Breast epithelium (tissue), 4 donors: ENCODE data around the gene RREB1. TPM values are rescaled to one million over a fixed set of nuclear protein-coding genes. Genes with fewer than 3 reads are reported as not detected.

Experiments used
- DNase-seq, 2 donors: peaks; one replicate each; pipeline ENCODE4 v3.0.0-alpha.2; 2019; ENCODE audit warnings: low spot score in 2 of 2
- H3K27ac ChIP-seq, 2 donors: fragments of 200-600 bp; sonication (generic) in 1 of 2; one replicate each; pipeline ENCODE4 v1.5.1; 2016 to 2019; ENCODE audit warnings: mild to moderate bottlenecking in 1 of 2
- H3K27me3 ChIP-seq, 2 donors: fragments of 200-600 bp; sonication (generic) in 1 of 2; one replicate each; pipeline versions ENCODE4 v1.5.1 to v1.6.0; 2017 to 2019; ENCODE audit warnings: control low read depth in 1 of 2, mild to moderate bottlenecking in 1 of 2
- H3K36me3 ChIP-seq: fragments of 200-600 bp; one replicate; pipeline ENCODE4 v1.5.1; 2019
- H3K4me1 ChIP-seq, 2 donors: fragments of 200-600 bp; sonication (generic); one replicate each; pipeline ENCODE4 v1.5.1; 2016 to 2019; ENCODE audit warnings: control low read depth in 1 of 2
- H3K4me3 ChIP-seq, 3 donors: fragments of 200-600 bp; sonication (generic); 1 replicate in 2 of 3; 2 replicates in 1 of 3; pipeline ENCODE4 v1.5.1; 2016 to 2019; ENCODE audit warnings: mild to moderate bottlenecking in 3 of 3, moderate library complexity in 2 of 3
- H3K9me3 ChIP-seq, 2 donors: fragments of 200-600 bp; sonication (generic) in 1 of 2; one replicate each; pipeline ENCODE4 v1.5.1; 2016 to 2019; ENCODE audit warnings: control low read depth in 1 of 2
- CTCF ChIP-seq, 3 donors: fragments of 450-650 bp; IDR thresholded peaks; one replicate each; pipeline ENCODE4 v1.5.1; 2016 to 2017; ENCODE audit warnings: antibody characterized with exemption in 3 of 3, mild to moderate bottlenecking in 3 of 3, moderate library complexity in 3 of 3
- POLR2A ChIP-seq: fragments of 450-650 bp; IDR thresholded peaks from one replicate; pipeline ENCODE4 v1.6.1; 2016; ENCODE audit warnings: antibody characterized with exemption, mild to moderate bottlenecking, moderate library complexity
- POLR2AphosphoS5 ChIP-seq, 3 donors: sonication (generic); formaldehyde crosslinking; IDR thresholded peaks; one replicate each; pipeline ENCODE4 v1.6.1; 2017; ENCODE audit warnings: antibody characterized with exemption in 3 of 3
- intact Hi-C: fragments of 100-400 bp; cut with DNase I; formaldehyde crosslinking; loops from one replicate; pipeline ENCODE4 v1.15.1; 2023; ENCODE audit warnings: low total_unique reads
- total RNA-seq, 3 donors: library from RNA; depleted of rRNA; stranded (reverse); fragments of >200 nt; gene quantifications; one replicate each; pipeline ENCODE4 v1.1.0, GENCODE V29; 2016

The RREB1 gene
- total RNA-seq, 3 donors from 2014 or later = 36.0 to 39.8 (median 39.7) TPM

- Histone ChIP-seq H3K36me3 (no peaks in the 10 kb centered on the region), H3K27me3 (no peaks in the 10 kb centered on the region), H3K4me3 (no peak overlapping the region), H3K9me3 (peaks cover 10 to 11% of the 10 kb centered on the region in 2 donors), H3K4me1 (peaks cover 0 to 2% of the 10 kb centered on the region in 2 donors), H3K27ac (no peak overlapping the region)
- intact Hi-C loops = no loop called here
- TF ChIP-seq POLR2A = no peak
- no peak for TF ChIP-seq CTCF (IDR thresholded peaks at IDR 0.05)
- no peak for TF ChIP-seq POLR2AphosphoS5 (IDR thresholded peaks at IDR 0.05)
- peak in 1 of 2 donors; percentile 49 for DNase-seq
These were observed 150.5 kb downstream of the RREB1 start for GRCh38 chr6:7258231-7258763.

DNA sequence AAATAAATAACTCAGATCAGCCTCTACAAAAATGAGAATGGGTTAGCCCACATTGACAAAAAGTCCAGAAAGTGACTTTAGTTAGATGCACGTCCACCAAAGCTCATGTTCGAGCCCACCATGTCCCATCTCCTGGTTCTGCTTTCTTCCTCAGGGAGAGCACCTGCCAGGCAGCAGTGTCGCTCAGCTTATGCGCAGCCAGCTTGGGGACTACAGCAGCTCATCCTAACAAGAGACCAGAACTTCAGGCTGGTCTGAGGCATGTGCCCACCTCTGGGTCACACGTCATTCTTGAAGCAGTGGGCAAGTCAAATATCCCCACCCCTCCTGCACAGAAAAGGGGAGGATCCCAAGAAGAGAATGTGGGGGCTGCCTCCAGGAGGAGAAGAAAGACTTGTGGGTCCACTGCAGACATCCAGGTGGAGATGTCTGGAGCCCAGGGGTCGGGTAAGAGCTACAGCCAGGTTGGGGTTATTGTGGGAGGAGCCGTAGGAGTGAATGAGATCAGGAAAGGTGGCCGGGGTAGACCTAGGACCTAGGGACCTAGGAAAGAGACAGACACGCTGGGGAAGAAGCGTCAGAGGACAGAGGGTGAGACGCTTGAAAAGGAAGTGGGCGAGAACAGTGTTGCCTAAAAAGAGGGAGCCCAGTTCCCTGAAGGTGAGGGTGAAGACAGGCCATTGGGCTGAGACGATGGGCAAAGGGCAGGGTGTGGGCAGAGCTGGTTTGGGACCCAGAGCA, 152.7 kb downstream of the RREB1 start:
- DNase-seq = peak in 1 of 2 donors; percentile 47
- intact Hi-C loops = no loop called here
- TF ChIP-seq CTCF (IDR thresholded peaks at IDR 0.05) (no peak), POLR2A (no peak)
- H3K4me1 ChIP-seq = peaks cover 0 to 2% of the 10 kb centered on the region in 2 donors
- H3K27ac ChIP-seq = peak overlapping the region; percentile 86 to 87
- peaks cover 10 to 11% of the 10 kb centered on the region in 2 donors for H3K9me3 ChIP-seq
- no peaks in the 10 kb centered on the region for H3K36me3 ChIP-seq
- H3K4me3 ChIP-seq = peak overlapping the region; percentile 52 to 71 (median 61)
- no peaks in the 10 kb centered on the region for H3K27me3 ChIP-seq

DNA sequence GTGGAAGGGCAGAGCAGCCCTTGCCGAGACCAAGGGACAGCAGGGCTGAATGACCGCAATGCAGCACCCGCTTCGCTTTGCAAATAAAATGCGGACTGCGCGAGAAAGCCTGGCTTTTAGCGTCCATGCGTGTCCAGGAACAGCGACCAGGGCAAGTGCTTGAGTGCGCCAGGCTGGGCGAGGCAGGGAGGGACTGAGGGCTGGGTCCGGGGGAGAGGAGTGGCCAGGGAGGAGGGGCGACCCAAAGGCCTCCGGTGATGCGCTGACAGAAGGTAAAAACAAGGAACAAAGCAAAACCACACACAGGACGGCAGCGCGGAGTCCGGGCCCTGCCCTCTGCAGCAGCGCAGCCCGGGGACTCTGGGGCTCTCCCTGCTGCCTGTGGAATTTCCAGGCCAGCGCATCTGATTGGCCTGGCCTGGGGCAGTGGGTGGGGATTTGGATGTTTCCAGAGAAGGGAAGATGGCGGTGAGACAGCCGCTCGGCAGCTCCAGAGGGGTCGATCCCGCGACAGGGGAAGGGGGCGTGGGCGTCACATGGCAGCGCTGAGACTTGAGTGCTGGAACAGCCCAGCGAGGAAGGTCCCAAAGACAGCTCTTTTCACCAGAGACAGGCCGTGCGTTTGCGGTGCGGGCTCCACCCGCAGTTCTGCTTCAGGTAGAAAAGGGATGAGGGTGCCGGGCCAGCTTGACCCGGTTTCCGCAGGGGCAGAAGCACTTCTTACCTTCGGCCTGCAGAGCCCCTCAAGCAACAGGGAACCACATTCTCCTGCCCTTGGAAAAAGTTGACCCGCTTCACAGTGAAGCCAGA, 153.5 kb downstream of the RREB1 start:
- peaks cover 4 to 5% of the 10 kb centered on the region in 2 donors for H3K9me3 ChIP-seq
- peak; percentile 86 to 90 for DNase-seq
- peak overlapping the region; percentile 52 to 71 (median 61) for H3K4me3 ChIP-seq
- H3K36me3 ChIP-seq = no peaks in the 10 kb centered on the region
- TF ChIP-seq POLR2AphosphoS5 (IDR thresholded peaks at IDR 0.05) (peak in 2 of 3 donors; percentile 11 to 58), CTCF (IDR thresholded peaks at IDR 0.05) (no peak)
- intact Hi-C loops = no loop called here
- peaks cover 0 to 2% of the 10 kb centered on the region in 2 donors for H3K4me1 ChIP-seq
- no peaks in the 10 kb centered on the region for H3K27me3 ChIP-seq
- peak overlapping the region; percentile 86 to 87 for H3K27ac ChIP-seq

DNA sequence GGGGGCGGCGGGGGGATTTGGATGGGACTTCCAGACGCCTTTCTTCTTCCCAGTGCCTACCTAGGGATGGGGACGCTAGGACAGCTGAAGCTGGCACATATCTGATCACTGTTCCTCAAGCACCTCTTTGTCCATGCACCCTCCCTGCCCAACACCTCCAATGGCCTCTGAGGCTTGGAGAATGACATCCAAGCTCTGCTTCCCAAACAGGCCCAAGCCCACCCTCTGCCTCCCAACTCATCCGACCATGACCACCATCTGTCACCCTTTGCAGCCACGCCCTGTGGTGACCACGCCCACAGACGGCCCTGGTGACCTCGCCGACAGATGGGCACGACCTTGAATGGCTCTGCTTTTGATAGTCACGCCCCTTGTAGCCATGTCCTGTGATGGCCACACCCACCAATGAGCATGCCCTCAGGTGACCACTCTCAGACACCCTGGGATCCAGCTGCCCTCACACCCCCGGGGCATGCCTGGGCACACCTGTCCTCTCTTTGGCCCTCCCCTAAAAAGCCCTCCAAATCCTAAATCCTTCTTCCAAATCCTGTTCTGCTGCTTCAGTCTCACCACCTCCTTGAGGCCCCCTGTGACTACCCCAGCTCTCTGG, 154.2 kb downstream of the RREB1 start:
- Histone ChIP-seq H3K9me3 (no peaks in the 10 kb centered on the region), H3K36me3 (no peaks in the 10 kb centered on the region), H3K27me3 (no peaks in the 10 kb centered on the region), H3K27ac (peak overlapping the region; percentile 86 to 87), H3K4me3 (peak overlapping the region; percentile 52 to 71 (median 61)), H3K4me1 (peaks cover 0 to 2% of the 10 kb centered on the region in 2 donors)
- intact Hi-C loops = no loop called here
- no peak for TF ChIP-seq CTCF (IDR thresholded peaks at IDR 0.05)
- no peak for TF ChIP-seq POLR2A
- TF ChIP-seq POLR2AphosphoS5 (IDR thresholded peaks at IDR 0.05) = no peak
- peak in 1 of 2 donors; percentile 50 for DNase-seq
